SU-DHL-6 (cell line): ENCODE results near the gene BTBD19.

Source experiments
- CTCF ChIP-seq: fragments of 200-600 bp; sonication (generic); IDR thresholded peaks from one replicate; pipeline ENCODE4 v1.5.1; 2017; ENCODE audit warnings: antibody characterized with exemption, mild to moderate bottlenecking, low read length, moderate library complexity; ENCODE audit not compliant: insufficient read depth, poor library complexity, severe bottlenecking
- EZH2phosphoT487 ChIP-seq: fragments of 200-600 bp; sonication (generic), shearing (Covaris generic); conservative IDR thresholded peaks from 2 replicates; pipeline ENCODE4 v1.6.1; 2018; ENCODE audit warnings: mild to moderate bottlenecking, antibody characterized with exemption, low read length, moderate library complexity, mixed read lengths

GRCh38 chr1:44862829-44863401 lies 54.6 kb downstream of the BTBD19 start:
- TF ChIP-seq CTCF = no peak
- no peak for TF ChIP-seq EZH2phosphoT487
